SK-N-SH (cell line): ENCODE data around the gene FOXA2.

Experiments used
- EP300 ChIP-seq, 2 experiments: IDR thresholded peaks; 2 replicates each; pipeline versions ENCODE4 v1.4.0 to v1.6.1; 2012; ENCODE audit warnings: borderline replicate concordance in 1 of 2, low read depth in 1 of 2, low read length in 1 of 2
- GABPA ChIP-seq: IDR thresholded peaks from 2 replicates; pipeline ENCODE4 v1.4.0; 2012; ENCODE audit warnings: low read depth, mild to moderate bottlenecking
- RFX5 ChIP-seq: IDR thresholded peaks from 2 replicates; pipeline ENCODE4 v1.6.1; 2012; ENCODE audit warnings: mild to moderate bottlenecking, improper control_type of control experiment, low read length
- TAF1 ChIP-seq: IDR thresholded peaks from 2 replicates; pipeline ENCODE4 v1.6.1; 2012; ENCODE audit warnings: low read depth, mild to moderate bottlenecking, low read length, moderate library complexity, borderline replicate concordance
- TF ChIP-seq, protein P1 (sequence below): fragments of 150-350 bp; IDR thresholded peaks from 2 replicates; pipeline ENCODE4 v1.6.1; 2017; ENCODE audit warnings: antibody characterized with exemption, low read length, low read depth, borderline replicate concordance
- TF ChIP-seq, protein P2 (sequence below): fragments of 200-600 bp; sonication (generic); IDR thresholded peaks from 2 replicates; pipeline ENCODE4 v1.6.1; 2017; ENCODE audit warnings: antibody characterized with exemption, mild to moderate bottlenecking, moderate library complexity
- TF ChIP-seq, protein P3 (sequence below): IDR thresholded peaks from 2 replicates; pipeline ENCODE4 v1.4.0; 2012; ENCODE audit warnings: low read depth

DNA sequence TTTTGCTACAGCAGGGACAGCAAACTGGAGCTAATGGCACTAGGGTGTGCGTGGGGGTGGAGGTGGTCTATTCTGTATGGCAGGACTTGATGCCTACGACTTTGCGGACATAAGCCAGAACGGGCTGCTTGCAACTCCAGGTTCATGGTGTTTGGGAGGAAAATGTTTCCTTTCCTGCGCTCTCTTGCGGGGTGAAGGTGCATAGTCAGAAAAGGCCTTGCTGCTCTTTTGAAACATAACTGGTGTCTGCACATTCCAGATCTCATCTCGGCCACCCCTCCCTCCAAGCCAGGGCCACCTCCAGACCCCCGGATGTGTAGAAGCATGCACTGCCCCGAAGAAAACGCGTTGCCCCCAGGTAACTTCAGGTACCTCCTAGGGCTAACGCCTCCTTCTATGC is 8.1 kb downstream of the FOXA2 start:
- TF ChIP-seq, protein P1, sequence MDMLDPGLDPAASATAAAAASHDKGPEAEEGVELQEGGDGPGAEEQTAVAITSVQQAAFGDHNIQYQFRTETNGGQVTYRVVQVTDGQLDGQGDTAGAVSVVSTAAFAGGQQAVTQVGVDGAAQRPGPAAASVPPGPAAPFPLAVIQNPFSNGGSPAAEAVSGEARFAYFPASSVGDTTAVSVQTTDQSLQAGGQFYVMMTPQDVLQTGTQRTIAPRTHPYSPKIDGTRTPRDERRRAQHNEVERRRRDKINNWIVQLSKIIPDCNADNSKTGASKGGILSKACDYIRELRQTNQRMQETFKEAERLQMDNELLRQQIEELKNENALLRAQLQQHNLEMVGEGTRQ, result no peak
- TF ChIP-seq, protein P2, sequence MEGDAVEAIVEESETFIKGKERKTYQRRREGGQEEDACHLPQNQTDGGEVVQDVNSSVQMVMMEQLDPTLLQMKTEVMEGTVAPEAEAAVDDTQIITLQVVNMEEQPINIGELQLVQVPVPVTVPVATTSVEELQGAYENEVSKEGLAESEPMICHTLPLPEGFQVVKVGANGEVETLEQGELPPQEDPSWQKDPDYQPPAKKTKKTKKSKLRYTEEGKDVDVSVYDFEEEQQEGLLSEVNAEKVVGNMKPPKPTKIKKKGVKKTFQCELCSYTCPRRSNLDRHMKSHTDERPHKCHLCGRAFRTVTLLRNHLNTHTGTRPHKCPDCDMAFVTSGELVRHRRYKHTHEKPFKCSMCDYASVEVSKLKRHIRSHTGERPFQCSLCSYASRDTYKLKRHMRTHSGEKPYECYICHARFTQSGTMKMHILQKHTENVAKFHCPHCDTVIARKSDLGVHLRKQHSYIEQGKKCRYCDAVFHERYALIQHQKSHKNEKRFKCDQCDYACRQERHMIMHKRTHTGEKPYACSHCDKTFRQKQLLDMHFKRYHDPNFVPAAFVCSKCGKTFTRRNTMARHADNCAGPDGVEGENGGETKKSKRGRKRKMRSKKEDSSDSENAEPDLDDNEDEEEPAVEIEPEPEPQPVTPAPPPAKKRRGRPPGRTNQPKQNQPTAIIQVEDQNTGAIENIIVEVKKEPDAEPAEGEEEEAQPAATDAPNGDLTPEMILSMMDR, result no peak
- TF ChIP-seq RFX5 (no peak), EP300 (IDR thresholded peaks at IDR 0.05; ENCODE audit: borderline replicate concordance in 1 of 2, low read depth in 1 of 2, low read length in 1 of 2) (no peak), TAF1 (no peak), GABPA (no peak)
- TF ChIP-seq, protein P3, sequence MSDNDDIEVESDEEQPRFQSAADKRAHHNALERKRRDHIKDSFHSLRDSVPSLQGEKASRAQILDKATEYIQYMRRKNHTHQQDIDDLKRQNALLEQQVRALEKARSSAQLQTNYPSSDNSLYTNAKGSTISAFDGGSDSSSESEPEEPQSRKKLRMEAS, result no peak
